Measurements from ENCODE around the gene HYAL2. TPM values are rescaled to one million over a fixed set of nuclear protein-coding genes. Genes with fewer than 3 reads are reported as not detected.

Gene HYAL2
- total and polyA plus RNA-seq, 4 donors = 19.5 to 57.6 (median 33.2) TPM

GRCh38 chr3:50304601-50305000, 17.9 kb downstream of the HYAL2 start:
- Histone ChIP-seq H3K4me3 (ENCODE audit: low read depth in 1 of 3, low read length in 3 of 3) (no peak overlapping the region), H3K27ac (ENCODE audit: low read depth in 1 of 2, low read length in 2 of 2) (no peak overlapping the region), H3K36me3 (ENCODE audit: control insufficient read depth in 4 of 4, insufficient read depth in 3 of 4, low read depth in 1 of 4, low read length in 3 of 4) (peaks cover 0 to 3% (median 0%) of the 10 kb centered on the region in 4 donors), H3K9ac (ENCODE audit: low read depth in 1 of 2, low read length in 2 of 2) (no peak overlapping the region), H3K4me1 (ENCODE audit: control insufficient read depth in 4 of 4, insufficient read depth in 4 of 4, low read length in 3 of 4) (peaks cover 12 to 39% (median 24%) of the 10 kb centered on the region in 4 donors), H3K9me3 (ENCODE audit: control insufficient read depth in 4 of 4, low read length in 3 of 4) (no peaks in the 10 kb centered on the region), H3K27me3 (ENCODE audit: control insufficient read depth in 4 of 4, insufficient read depth in 4 of 4, low read length in 3 of 4) (no peaks in the 10 kb centered on the region)
- DNase-seq (ENCODE audit: low spot score) = no peak
- TF ChIP-seq MAX (IDR thresholded peaks at IDR 0.05) = no peak
- no peak for TF ChIP-seq REST (IDR thresholded peaks at IDR 0.05)
- TF ChIP-seq YY1 (IDR thresholded peaks at IDR 0.05) = no peak
- no peak for TF ChIP-seq GABPA (IDR thresholded peaks at IDR 0.05 in 1 of 2, conservative IDR thresholded peaks at IDR 0.05 in 1 of 2)
- no peak for TF ChIP-seq HNF4G (IDR thresholded peaks at IDR 0.05)
- no peak for TF ChIP-seq EGR1 (IDR thresholded peaks at IDR 0.05; ENCODE audit: low read depth in 2 of 2)
- TF ChIP-seq HNF4A (conservative IDR thresholded peaks at IDR 0.05) = no peak
- no peak for TF ChIP-seq ATF3 (IDR thresholded peaks at IDR 0.05)
- no peak for TF ChIP-seq RAD21 (IDR thresholded peaks at IDR 0.05)

GRCh38 chr3:50303013-50303815, 19.3 kb downstream of the HYAL2 start, which contains the start of gene HYAL1:
TSS of gene HYAL1 (minus strand) at chr3:50303574. CDS start at chr3:50302956, 618 bp downstream.
- no peaks in the 10 kb centered on the region for H3K27me3 ChIP-seq (ENCODE audit: control insufficient read depth in 4 of 4, insufficient read depth in 4 of 4, low read length in 3 of 4)
- H3K27ac ChIP-seq (ENCODE audit: low read depth in 1 of 2, low read length in 2 of 2) = peak within 1 kb of the TSS; percentile 84 to 98
- peak; percentile 80 for DNase-seq (ENCODE audit: low spot score)
- peak within 1 kb of the TSS; percentile 75 to 87 for H3K9ac ChIP-seq (ENCODE audit: low read depth in 1 of 2, low read length in 2 of 2)
- H3K4me1 ChIP-seq (ENCODE audit: control insufficient read depth in 4 of 4, insufficient read depth in 4 of 4, low read length in 3 of 4) = peaks cover 12 to 44% (median 28%) of the 10 kb centered on the region in 4 donors
- peak within 1 kb of the TSS; percentile 50 to 81 (median 66) for H3K4me3 ChIP-seq (ENCODE audit: low read depth in 1 of 3, low read length in 3 of 3)
- WGBS = 16% methylated on average over 14 of the region's 14 CpGs
- peaks cover 0 to 3% (median 0%) of the 10 kb centered on the region in 4 donors for H3K36me3 ChIP-seq (ENCODE audit: control insufficient read depth in 4 of 4, insufficient read depth in 3 of 4, low read depth in 1 of 4, low read length in 3 of 4)
- no peaks in the 10 kb centered on the region for H3K9me3 ChIP-seq (ENCODE audit: control insufficient read depth in 4 of 4, low read length in 3 of 4)
- peak; percentile 67 for TF ChIP-seq SP1 (IDR thresholded peaks at IDR 0.05)
- TF ChIP-seq ZBTB33 (IDR thresholded peaks at IDR 0.05) = no peak
- TF ChIP-seq YY1 (IDR thresholded peaks at IDR 0.05) = peak; percentile 60
- peak; percentile 97 for TF ChIP-seq NR2F2 (IDR thresholded peaks at IDR 0.05)
- peak in 1 of 2 donors; percentile 72 for TF ChIP-seq JUND (IDR thresholded peaks at IDR 0.05)
- TF ChIP-seq HNF4A (conservative IDR thresholded peaks at IDR 0.05) = peak in 1 of 2 donors; percentile 2
- peak; percentile 97 for TF ChIP-seq REST (IDR thresholded peaks at IDR 0.05)
- peak; percentile 20 for TF ChIP-seq CTCF (IDR thresholded peaks at IDR 0.05; ENCODE audit: low read depth, low read length, missing input control)
- no peak for TF ChIP-seq FOXA1 (IDR thresholded peaks at IDR 0.05)
- TF ChIP-seq EGR1 (IDR thresholded peaks at IDR 0.05; ENCODE audit: low read depth in 2 of 2) = peak in 1 of 2 donors; percentile 16
- no peak for TF ChIP-seq HNF4G (IDR thresholded peaks at IDR 0.05)
- TF ChIP-seq RAD21 (IDR thresholded peaks at IDR 0.05) = peak; percentile 29 to 56
- TF ChIP-seq TAF1 (conservative IDR thresholded peaks at IDR 0.05) = peak; percentile 99
- no peak for TF ChIP-seq FOXA2 (IDR thresholded peaks at IDR 0.05)
- peak; percentile 58 to 82 for TF ChIP-seq RXRA (IDR thresholded peaks at IDR 0.05)
- TF ChIP-seq GABPA (IDR thresholded peaks at IDR 0.05 in 1 of 2, conservative IDR thresholded peaks at IDR 0.05 in 1 of 2) = no peak

Data from liver (tissue), 9 donors.